Astrocyte (in vitro differentiated cells and primary cell): Measurements from ENCODE around the gene GIGYF2. TPM values are rescaled to one million over a fixed set of nuclear protein-coding genes. Genes with fewer than 3 reads are reported as not detected.

ENCODE experiments used
- DNase-seq: peaks from one replicate; pipeline ENCODE4 v3.0.0-alpha.2; 2010; ENCODE audit warnings: low read depth
- FAIRE-seq: peaks from 2 replicates; lab custom pipeline; 2011; peaks lifted over from hg19 to GRCh38; lab: Jason Lieb, UNC
- H2AFZ ChIP-seq: 2 replicates; pipeline ENCODE4 v1.6.0; 2012; ENCODE audit warnings: low read depth, low read length, inconsistent platforms
- H3K27ac ChIP-seq: 2 replicates; pipeline ENCODE4 v1.5.1; 2011; ENCODE audit warnings: low read depth, low read length, inconsistent platforms
- H3K27me3 ChIP-seq: 2 replicates; pipeline ENCODE4 v1.6.0; 2011; ENCODE audit warnings: low read length, inconsistent platforms; ENCODE audit not compliant: insufficient read depth
- H3K36me3 ChIP-seq: 2 replicates; pipeline ENCODE4 v1.5.1; 2011; ENCODE audit warnings: low read length, inconsistent platforms; ENCODE audit not compliant: insufficient read depth
- H3K4me1 ChIP-seq: 2 replicates; pipeline ENCODE4 v1.5.1; 2011; ENCODE audit warnings: low read length, inconsistent platforms; ENCODE audit not compliant: insufficient read depth
- H3K4me2 ChIP-seq: 2 replicates; pipeline ENCODE4 v1.6.0; 2012; ENCODE audit warnings: low read length, inconsistent platforms
- H3K4me3 ChIP-seq: 2 replicates; pipeline ENCODE4 v1.5.1; 2011; ENCODE audit warnings: low read depth, mild to moderate bottlenecking, low read length, inconsistent platforms; ENCODE audit not compliant: insufficient read depth
- H3K79me2 ChIP-seq: 2 replicates; pipeline ENCODE4 v1.6.0; 2012; ENCODE audit warnings: mild to moderate bottlenecking, low read length, inconsistent platforms; ENCODE audit not compliant: insufficient read depth
- H3K9ac ChIP-seq: 2 replicates; pipeline ENCODE4 v1.6.0; 2012; ENCODE audit warnings: mild to moderate bottlenecking, low read length, inconsistent platforms
- H3K9me3 ChIP-seq: 2 replicates; pipeline ENCODE4 v1.5.1; 2012; ENCODE audit warnings: low read depth, mild to moderate bottlenecking, low read length, inconsistent platforms; ENCODE audit not compliant: insufficient read depth
- H4K20me1 ChIP-seq: 2 replicates; pipeline ENCODE4 v1.6.0; 2012; ENCODE audit warnings: low read length, inconsistent platforms; ENCODE audit not compliant: insufficient read depth
- H3K27ac Mint-ChIP-seq: one replicate; pipeline ENCODE4 v1.8.0; 2021; ENCODE audit warnings: mild to moderate bottlenecking, mixed read lengths; ENCODE audit not compliant: unreplicated experiment
- H3K27me3 Mint-ChIP-seq: one replicate; pipeline ENCODE4 v1.8.0; 2021; ENCODE audit warnings: low read depth, mixed read lengths; ENCODE audit not compliant: unreplicated experiment
- H3K36me3 Mint-ChIP-seq: one replicate; pipeline ENCODE4 v1.8.0; 2021; ENCODE audit warnings: low read depth, mixed read lengths; ENCODE audit not compliant: unreplicated experiment
- H3K4me1 Mint-ChIP-seq: one replicate; pipeline ENCODE4 v1.8.0; 2021; ENCODE audit warnings: low read depth, mixed read lengths; ENCODE audit not compliant: unreplicated experiment
- H3K4me3 Mint-ChIP-seq: one replicate; pipeline ENCODE4 v1.8.0; 2021; ENCODE audit warnings: mild to moderate bottlenecking, moderate library complexity, mixed read lengths; ENCODE audit not compliant: unreplicated experiment
- H3K9me3 Mint-ChIP-seq: one replicate; pipeline ENCODE4 v1.8.0; 2021; ENCODE audit warnings: mild to moderate bottlenecking, mixed read lengths; ENCODE audit not compliant: unreplicated experiment
- EZH2 ChIP-seq: IDR thresholded peaks from 2 replicates; pipeline ENCODE4 v1.6.1; 2012; ENCODE audit warnings: mild to moderate bottlenecking, low read length, inconsistent platforms; ENCODE audit not compliant: insufficient read depth
- total RNA-seq: library from RNA; stranded (reverse); gene quantifications from 2 replicates; pipeline ENCODE4 v1.2.1, GENCODE V29; 2021
- TF ChIP-seq, protein P1 (sequence below): IDR thresholded peaks from 2 replicates; pipeline ENCODE4 v1.5.1; 2011; ENCODE audit warnings: low read depth, mild to moderate bottlenecking, inconsistent platforms, low read length, moderate library complexity; ENCODE audit not compliant: insufficient read depth

The GIGYF2 gene
- total RNA-seq, 1 donor from 2014 or later = 47.1 TPM

- Histone ChIP-seq H3K36me3 (no peaks in the 10 kb centered on the region), H2AFZ (no peak overlapping the region), H3K4me1 (no peaks in the 10 kb centered on the region), H3K27ac (no peak overlapping the region), H3K79me2 (no peaks in the 10 kb centered on the region), H3K9ac (no peak overlapping the region), H3K27me3 (no peaks in the 10 kb centered on the region), H3K4me2 (no peak overlapping the region), H4K20me1 (no peaks in the 10 kb centered on the region), H3K4me3 (no peak overlapping the region), H3K9me3 (no peaks in the 10 kb centered on the region)
- Mint-ChIP-seq H3K27me3 (peaks cover 18% of the 10 kb centered on the region), H3K27ac (peak overlapping the region; percentile 26), H3K36me3 (peaks cover 4% of the 10 kb centered on the region), H3K4me3 (no peak overlapping the region), H3K4me1 (no peaks in the 10 kb centered on the region), H3K9me3 (no peaks in the 10 kb centered on the region)
- no peak for DNase-seq
- FAIRE-seq = no peak
- TF ChIP-seq, protein P1, sequence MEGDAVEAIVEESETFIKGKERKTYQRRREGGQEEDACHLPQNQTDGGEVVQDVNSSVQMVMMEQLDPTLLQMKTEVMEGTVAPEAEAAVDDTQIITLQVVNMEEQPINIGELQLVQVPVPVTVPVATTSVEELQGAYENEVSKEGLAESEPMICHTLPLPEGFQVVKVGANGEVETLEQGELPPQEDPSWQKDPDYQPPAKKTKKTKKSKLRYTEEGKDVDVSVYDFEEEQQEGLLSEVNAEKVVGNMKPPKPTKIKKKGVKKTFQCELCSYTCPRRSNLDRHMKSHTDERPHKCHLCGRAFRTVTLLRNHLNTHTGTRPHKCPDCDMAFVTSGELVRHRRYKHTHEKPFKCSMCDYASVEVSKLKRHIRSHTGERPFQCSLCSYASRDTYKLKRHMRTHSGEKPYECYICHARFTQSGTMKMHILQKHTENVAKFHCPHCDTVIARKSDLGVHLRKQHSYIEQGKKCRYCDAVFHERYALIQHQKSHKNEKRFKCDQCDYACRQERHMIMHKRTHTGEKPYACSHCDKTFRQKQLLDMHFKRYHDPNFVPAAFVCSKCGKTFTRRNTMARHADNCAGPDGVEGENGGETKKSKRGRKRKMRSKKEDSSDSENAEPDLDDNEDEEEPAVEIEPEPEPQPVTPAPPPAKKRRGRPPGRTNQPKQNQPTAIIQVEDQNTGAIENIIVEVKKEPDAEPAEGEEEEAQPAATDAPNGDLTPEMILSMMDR = no peak
- no peak for TF ChIP-seq EZH2
These were observed 182.7 kb downstream of the GIGYF2 start for GRCh38 chr2:232879618-232880494.

DNA sequence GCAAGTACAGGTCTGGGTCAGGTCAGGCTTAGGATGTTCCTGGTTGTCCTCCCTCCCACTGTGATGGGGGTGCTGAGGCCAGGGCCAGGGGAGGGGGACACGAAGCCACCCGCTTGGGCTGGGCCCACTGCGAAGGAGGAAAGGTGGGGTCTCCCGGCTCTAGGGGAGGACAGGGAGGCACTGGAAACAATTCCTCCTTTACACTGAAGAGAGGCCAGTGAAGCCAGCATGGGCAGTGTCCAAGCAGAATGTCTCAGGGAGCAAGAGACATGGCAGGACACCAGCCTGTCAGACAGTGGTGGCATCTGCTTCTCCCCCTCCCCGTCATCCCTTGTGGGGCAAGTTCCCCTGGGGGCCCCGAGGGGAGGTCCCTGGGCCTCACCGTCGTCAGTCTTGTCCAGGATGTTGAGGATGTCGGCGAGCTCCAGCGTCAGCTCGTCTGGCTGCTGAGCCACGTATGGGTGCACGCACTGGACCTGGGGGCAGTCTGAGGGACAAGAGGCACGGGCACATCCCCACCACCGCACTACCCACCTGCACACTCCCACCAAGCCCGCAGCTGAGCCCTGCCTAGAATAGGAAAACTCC lies 183.7 kb downstream of the GIGYF2 start:
- Histone ChIP-seq H2AFZ (no peak overlapping the region), H3K27ac (no peak overlapping the region), H3K4me2 (no peak overlapping the region), H3K36me3 (no peaks in the 10 kb centered on the region), H3K4me3 (no peak overlapping the region), H3K79me2 (no peaks in the 10 kb centered on the region), H3K9ac (no peak overlapping the region), H4K20me1 (no peaks in the 10 kb centered on the region), H3K27me3 (no peaks in the 10 kb centered on the region), H3K9me3 (no peaks in the 10 kb centered on the region), H3K4me1 (no peaks in the 10 kb centered on the region)
- H3K27me3 Mint-ChIP-seq = peaks cover 18% of the 10 kb centered on the region
- no peaks in the 10 kb centered on the region for H3K4me1 Mint-ChIP-seq
- TF ChIP-seq EZH2 = no peak
- TF ChIP-seq, protein P1 = no peak
- H3K36me3 Mint-ChIP-seq = peaks cover 4% of the 10 kb centered on the region
- H3K4me3 Mint-ChIP-seq = no peak overlapping the region
- no peak overlapping the region for H3K27ac Mint-ChIP-seq
- DNase-seq (no peak), FAIRE-seq (no peak)
- H3K9me3 Mint-ChIP-seq = no peaks in the 10 kb centered on the region
